CD4-positive, CD25-positive, alpha-beta regulatory T cell (primary cell): ENCODE measurements around the gene CIC. TPM values are rescaled to one million over a fixed set of nuclear protein-coding genes. Genes with fewer than 3 reads are reported as not detected.

Experiments
- ATAC-seq, 2 donors: fragments of 150-1000 bp; cut with Tn5 transposase; one replicate each; pipeline ENCODE4 v1.10.0; 2021; ENCODE audit warnings: low read depth in 2 of 2, moderate number of reproducible peaks in 2 of 2, moderate library complexity in 1 of 2
- DNase-seq, 3 donors: peaks; one replicate each; pipeline versions ENCODE4 v3.0.0 to v3.0.0-alpha.2; 2012 to 2022; ENCODE audit warnings: mixed read lengths in 1 of 3
- H3K27ac ChIP-seq: one replicate; pipeline ENCODE4 v1.7.0; 2013; ENCODE audit warnings: mild to moderate bottlenecking, low read length; ENCODE audit not compliant: insufficient read depth, poor library complexity, severe bottlenecking
- H3K27me3 ChIP-seq: one replicate; pipeline ENCODE4 v1.7.0; 2013; ENCODE audit warnings: low read length; ENCODE audit not compliant: control insufficient read depth, insufficient read depth
- H3K36me3 ChIP-seq: one replicate; pipeline ENCODE4 v1.7.0; 2013; ENCODE audit warnings: mild to moderate bottlenecking, low read length, moderate library complexity; ENCODE audit not compliant: control insufficient read depth, insufficient read depth
- H3K4me1 ChIP-seq: 2 replicates; pipeline ENCODE4 v1.7.0; 2013; ENCODE audit warnings: mild to moderate bottlenecking, low read length; ENCODE audit not compliant: insufficient read depth, control insufficient read depth, poor library complexity, severe bottlenecking
- H3K4me3 ChIP-seq: one replicate; pipeline ENCODE4 v1.7.0; 2013; ENCODE audit warnings: low read depth, mild to moderate bottlenecking, low read length, moderate library complexity
- H3K9me3 ChIP-seq, 2 experiments: 1 replicate in 1 of 2; 2 replicates in 1 of 2; pipeline ENCODE4 v1.7.0; 2013; ENCODE audit warnings: low read length in 2 of 2, mild to moderate bottlenecking in 1 of 2, moderate library complexity in 1 of 2; ENCODE audit not compliant: control insufficient read depth in 2 of 2
- H3K27ac Mint-ChIP-seq, 3 donors: one replicate each; pipeline ENCODE4 v1.8.0; 2020 to 2022; ENCODE audit warnings: mild to moderate bottlenecking in 3 of 3, mixed read lengths in 3 of 3, moderate library complexity in 2 of 3
- H3K27me3 Mint-ChIP-seq: one replicate; pipeline ENCODE4 v1.8.0; 2022; ENCODE audit warnings: mild to moderate bottlenecking, mixed read lengths
- H3K36me3 Mint-ChIP-seq: one replicate; pipeline ENCODE4 v1.8.0; 2020; ENCODE audit warnings: mixed read lengths
- H3K4me1 Mint-ChIP-seq, 4 donors: one replicate each; pipeline ENCODE4 v1.8.0; 2020 to 2022; ENCODE audit warnings: mixed read lengths in 4 of 4, mild to moderate bottlenecking in 1 of 4
- H3K4me3 Mint-ChIP-seq, 4 donors: one replicate each; pipeline ENCODE4 v1.8.0; 2020 to 2022; ENCODE audit warnings: mild to moderate bottlenecking in 4 of 4, mixed read lengths in 4 of 4, moderate library complexity in 3 of 4
- H3K9me3 Mint-ChIP-seq, 7 donors: one replicate each; pipeline ENCODE4 v1.8.0; 2020 to 2022; ENCODE audit warnings: mixed read lengths in 7 of 7, mild to moderate bottlenecking in 3 of 7, moderate library complexity in 2 of 7
- polyA plus RNA-seq, 4 donors: library from polyadenylated mRNA; unstranded; fragments of 300-500 nt; fragmentation: Illumina TruSeq; gene quantifications; one replicate each; pipeline ENCODE4 v1.2.3, GENCODE V29; 2021
- total RNA-seq: library from RNA; stranded (reverse); gene quantifications from one replicate; pipeline ENCODE4 v1.2.3, GENCODE V29; 2022

The CIC gene
- total and polyA plus RNA-seq, 5 donors from 2014 or later = 0.41 to 124 (median 0.80) TPM

DNA sequence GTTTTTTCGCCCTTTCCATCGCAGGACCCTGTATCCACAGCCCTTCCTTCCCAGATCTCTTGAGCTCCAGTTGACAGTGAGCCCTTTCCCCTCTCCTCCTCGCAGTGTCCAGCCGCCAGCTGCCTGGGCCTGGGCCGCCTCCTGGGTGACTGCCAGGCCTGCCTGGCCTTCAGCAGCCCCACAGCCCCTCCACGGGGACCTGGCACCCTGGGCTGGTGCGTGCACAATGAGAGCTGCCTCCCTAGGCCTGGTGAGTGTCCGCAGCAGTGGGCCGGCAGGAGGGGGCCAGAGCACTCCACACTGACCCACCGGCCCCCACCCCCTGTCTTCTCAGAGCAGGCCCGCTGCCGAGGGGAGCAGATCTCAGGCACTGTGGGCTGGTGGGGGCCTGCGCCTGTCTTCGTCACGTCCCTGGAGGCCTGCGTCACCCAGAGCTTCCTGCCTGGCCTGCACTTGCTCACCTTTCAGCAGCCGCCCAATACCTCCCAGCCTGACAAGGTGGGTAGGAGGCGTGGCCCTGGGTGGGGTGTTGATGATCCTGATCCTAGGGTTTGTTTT is 75.4 kb downstream of the CIC start:
- H3K9me3 ChIP-seq = no peaks in the 10 kb centered on the region
- DNase-seq (no peak), ATAC-seq (no peak)
- no peak overlapping the region for H3K4me3 Mint-ChIP-seq
- H3K27ac Mint-ChIP-seq = no peak overlapping the region
- H3K27ac ChIP-seq = no peak overlapping the region
- H3K27me3 ChIP-seq = no peaks in the 10 kb centered on the region
- H3K36me3 ChIP-seq = no peaks in the 10 kb centered on the region
- peaks cover 14% of the 10 kb centered on the region for H3K36me3 Mint-ChIP-seq
- H3K27me3 Mint-ChIP-seq = no peaks in the 10 kb centered on the region
- no peaks in the 10 kb centered on the region for H3K9me3 Mint-ChIP-seq
- H3K4me3 ChIP-seq = no peak overlapping the region
- H3K4me1 Mint-ChIP-seq = peaks cover 0 to 3% (median under 1%) of the 10 kb centered on the region in 4 donors
- no peaks in the 10 kb centered on the region for H3K4me1 ChIP-seq

Other genes starting within 250 kb of the CIC start
- gene GRIK5, start 199.0 kb upstream of the CIC start, total RNA-seq = 0.52 TPM
- gene GRIK5, start 199.0 kb upstream of the CIC start, polyA plus RNA-seq = under 1 TPM in 1 of 4 donors, not detected in 3; 0.06 TPM
- gene ZNF574, start 193.1 kb upstream of the CIC start, total RNA-seq = 24.0 TPM
- 10 to 100 TPM; 10.7 to 22.1 (median 15.5) TPM for gene ZNF574, start 193.1 kb upstream of the CIC start, polyA plus RNA-seq
- gene POU2F2, start 136.8 kb upstream of the CIC start, total RNA-seq = 48.9 TPM
- 1 to 10 TPM; 4.2 to 7.2 (median 6.4) TPM for gene POU2F2, start 136.8 kb upstream of the CIC start, polyA plus RNA-seq
- 99.8 TPM for gene DEDD2, start 51.6 kb upstream of the CIC start, total RNA-seq
- gene DEDD2, start 51.6 kb upstream of the CIC start, polyA plus RNA-seq = 100 to 1,000 TPM; 155 to 179 (median 161) TPM
- 8.8 TPM for gene ZNF526, start 48.9 kb upstream of the CIC start, total RNA-seq
- 1 to 10 TPM; 4.0 to 7.7 (median 5.3) TPM for gene ZNF526, start 48.9 kb upstream of the CIC start, polyA plus RNA-seq
- 31.3 TPM for gene GSK3A, start 26.6 kb upstream of the CIC start, total RNA-seq
- gene GSK3A, start 26.6 kb upstream of the CIC start, polyA plus RNA-seq = 10 to 100 TPM; 12.0 to 16.0 (median 12.9) TPM
- gene ERF, start 14.1 kb upstream of the CIC start, total RNA-seq = 96.4 TPM
- 1 to 10 TPM; 1.4 to 7.5 (median 2.6) TPM for gene ERF, start 14.1 kb upstream of the CIC start, polyA plus RNA-seq
- gene PRR19, start 32.9 kb downstream of the CIC start, total RNA-seq = not detected
- under 1 TPM; 0.10 to 0.83 (median 0.21) TPM for gene PRR19, start 32.9 kb downstream of the CIC start, polyA plus RNA-seq
- gene PAFAH1B3, start 33.4 kb downstream of the CIC start, total RNA-seq = 27.5 TPM
- 10 to 100 TPM; 54.5 to 71.6 (median 59.8) TPM for gene PAFAH1B3, start 33.4 kb downstream of the CIC start, polyA plus RNA-seq
- not detected for gene TMEM145, start 44.1 kb downstream of the CIC start, total RNA-seq
- not detected for gene TMEM145, start 44.1 kb downstream of the CIC start, polyA plus RNA-seq
- 6.5 TPM for gene MEGF8, start 56.4 kb downstream of the CIC start, total RNA-seq
- gene MEGF8, start 56.4 kb downstream of the CIC start, polyA plus RNA-seq = under 1 TPM; 0.18 to 0.23 (median 0.20) TPM
- gene CNFN, start 121.0 kb downstream of the CIC start, total RNA-seq = not detected
- under 1 TPM in 2 of 4 donors, not detected in 2; 0.49 TPM for gene CNFN, start 121.0 kb downstream of the CIC start, polyA plus RNA-seq
- 13.2 TPM for gene LIPE, start 158.1 kb downstream of the CIC start, total RNA-seq
- gene LIPE, start 158.1 kb downstream of the CIC start, polyA plus RNA-seq = 1 to 10 TPM; 3.0 to 7.1 (median 5.4) TPM
- not detected for gene CXCL17, start 173.7 kb downstream of the CIC start, total RNA-seq
- gene CXCL17, start 173.7 kb downstream of the CIC start, polyA plus RNA-seq = under 1 TPM in 1 of 4 donors, not detected in 3; 0.28 TPM